CD1c-positive myeloid dendritic cell (primary cell): ENCODE measurements around the gene C12orf60.
"Not testable (repeated sequence)": the region's sequence is repeated elsewhere in the genome, so short reads cannot be mapped to it uniquely, and the experiment has no call there.

ENCODE experiments used
- DNase-seq: peaks from one replicate; pipeline ENCODE4 v3.0.0-alpha.2; 2016; ENCODE audit errors: extremely low spot score

The C12orf60 gene, protein sequence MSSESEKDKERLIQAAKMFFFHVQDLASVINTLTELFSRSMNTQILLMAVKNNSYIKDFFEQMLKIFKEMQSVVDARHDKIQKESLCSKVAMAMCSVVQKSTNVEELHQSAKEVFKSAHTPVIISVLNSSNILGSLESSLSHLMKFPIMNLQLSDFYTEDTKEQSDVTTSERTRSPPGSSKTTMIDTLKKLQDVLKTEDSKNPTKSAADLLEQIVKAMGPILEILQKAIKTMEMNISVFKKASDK

GRCh38 chr12:14803011-14803829, at the start of gene C12orf60, which contains the start of gene WBP11:
Gene C12orf60 (plus strand): TSS chr12:14803670. CDS start chr12:14822936, 19,266 bp downstream.
Gene WBP11 (minus strand): TSS chr12:14803478. CDS start chr12:14801383, 2,095 bp downstream.
- peak; percentile 98 for DNase-seq

DNA sequence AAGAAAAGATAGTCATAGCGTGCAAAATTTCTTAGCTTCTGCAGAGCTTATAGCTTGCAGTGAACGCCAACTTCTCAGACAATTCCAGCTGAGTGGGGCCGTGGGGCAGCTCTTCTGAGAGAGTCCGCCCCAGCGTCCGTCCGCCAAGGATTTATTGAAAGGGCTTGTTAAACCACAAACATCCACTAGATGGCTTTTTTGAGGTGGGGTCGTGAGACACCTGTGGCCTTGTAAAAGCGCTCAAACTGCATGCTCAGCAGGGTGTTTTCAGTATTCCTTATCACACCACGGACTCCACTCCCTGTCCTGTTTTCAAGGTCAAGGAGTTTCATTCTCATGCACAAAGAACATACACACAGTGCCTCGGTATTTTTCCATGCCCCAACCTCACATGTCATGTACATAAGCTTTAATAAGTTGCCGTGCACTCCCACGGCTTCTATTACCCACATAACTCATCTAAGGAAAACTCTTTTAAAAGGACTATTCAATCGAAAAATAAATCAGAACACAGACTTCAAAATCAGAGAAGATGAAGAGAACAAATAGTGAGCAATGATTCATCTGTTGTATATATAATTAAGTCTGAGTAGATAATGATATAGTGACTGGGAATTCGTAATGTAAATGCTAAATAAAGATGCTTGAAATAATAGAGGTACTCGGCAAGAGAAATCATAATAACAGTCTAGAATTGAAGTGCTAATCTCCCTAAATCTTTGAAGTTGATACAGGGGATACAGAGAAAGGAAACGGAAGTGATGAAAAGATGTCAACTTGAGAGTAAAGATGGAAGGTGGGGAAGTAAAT, 46.9 kb upstream of the C12orf60 start:
- DNase-seq: no peak

GRCh38 chr12:14759711-14760280, 43.7 kb upstream of the C12orf60 start:
- not testable (repeated sequence) for DNase-seq

DNA sequence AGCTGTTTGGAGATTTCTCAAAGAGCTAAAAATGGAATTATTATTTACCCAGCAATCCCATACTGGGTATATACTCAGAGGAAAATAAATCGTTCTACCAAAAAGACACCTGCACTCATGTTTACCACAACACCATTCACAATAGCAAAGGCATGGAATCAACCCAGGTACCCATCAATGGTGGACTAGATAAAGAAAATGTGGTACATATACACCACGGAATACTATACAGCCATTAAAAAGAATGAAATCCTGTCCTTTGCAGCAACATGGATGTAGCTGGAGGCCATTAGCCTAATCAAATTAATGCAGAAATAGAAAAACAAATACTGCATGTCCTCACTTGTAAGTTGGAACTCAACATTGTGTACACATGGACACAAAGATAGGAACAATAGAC, 38.1 kb upstream of the C12orf60 start:
- DNase-seq: no peak

DNA sequence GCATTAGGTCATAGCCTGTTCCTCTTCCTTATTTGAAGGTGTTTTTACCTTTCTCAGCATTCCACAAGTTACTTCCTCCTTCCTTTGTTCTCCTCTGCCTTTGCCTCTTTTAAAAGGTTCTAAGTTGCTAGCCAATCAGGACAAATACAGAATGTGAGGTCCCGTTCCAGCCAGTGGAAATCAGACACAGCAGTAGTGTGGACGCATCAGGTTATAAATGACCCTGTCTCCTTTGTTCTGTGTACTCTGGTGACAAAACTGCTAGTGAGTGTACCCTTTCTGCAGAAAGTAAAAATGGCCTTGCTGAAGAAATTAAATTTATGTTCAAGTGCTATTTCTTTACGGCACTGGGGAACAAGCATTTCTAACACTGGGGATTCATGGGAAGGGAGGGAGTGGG, 37.5 kb upstream of the C12orf60 start:
- not testable (repeated sequence) for DNase-seq

DNA sequence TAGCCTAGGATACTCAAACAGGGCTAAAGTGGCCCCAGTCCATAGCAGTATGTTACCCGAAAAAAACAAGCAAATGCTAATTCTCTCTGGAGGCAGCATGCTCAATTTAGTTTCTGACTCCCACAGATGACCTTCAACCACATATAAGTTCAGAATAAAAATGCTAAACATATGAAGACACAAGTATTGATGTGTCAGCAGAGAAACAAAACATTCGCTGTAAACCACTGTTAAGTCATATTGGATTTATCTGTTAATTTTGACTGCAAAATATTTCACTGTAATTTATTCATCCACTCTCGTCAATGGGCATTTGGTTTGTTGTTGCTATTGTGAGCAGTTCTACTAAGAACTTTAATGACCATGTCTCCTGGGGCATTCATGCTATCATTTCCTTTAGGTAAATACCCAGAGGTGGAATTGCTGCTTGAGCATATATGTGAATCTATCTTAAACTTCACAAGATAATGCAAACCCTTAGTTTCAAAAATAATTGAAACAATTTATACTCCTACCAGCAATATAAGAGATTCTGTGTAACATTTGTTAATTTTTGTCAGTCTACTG, 36.7 kb upstream of the C12orf60 start:
- DNase-seq: no peak

DNA sequence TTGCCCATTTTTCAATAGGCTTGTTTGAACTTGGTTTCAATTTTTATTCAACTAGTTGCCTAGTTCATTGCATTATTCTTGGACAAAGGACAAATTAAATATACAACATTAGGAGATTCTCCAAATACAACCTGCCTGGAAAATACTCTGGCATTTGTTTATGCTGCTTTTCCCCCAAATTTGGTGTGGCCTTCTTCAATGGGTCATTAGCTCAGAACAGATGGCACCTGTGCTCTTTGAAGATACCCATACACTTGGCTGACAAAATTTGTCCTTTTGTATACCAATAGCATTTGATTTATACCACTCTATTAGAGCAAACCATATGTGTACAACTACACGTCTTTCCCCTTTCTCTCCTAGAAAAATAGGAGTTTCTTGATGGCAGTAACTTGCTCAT, 35.9 kb upstream of the C12orf60 start:
- DNase-seq: no peak

GRCh38 chr12:14768823-14769405, 34.6 kb upstream of the C12orf60 start:
- peak; percentile 12 for DNase-seq

DNA sequence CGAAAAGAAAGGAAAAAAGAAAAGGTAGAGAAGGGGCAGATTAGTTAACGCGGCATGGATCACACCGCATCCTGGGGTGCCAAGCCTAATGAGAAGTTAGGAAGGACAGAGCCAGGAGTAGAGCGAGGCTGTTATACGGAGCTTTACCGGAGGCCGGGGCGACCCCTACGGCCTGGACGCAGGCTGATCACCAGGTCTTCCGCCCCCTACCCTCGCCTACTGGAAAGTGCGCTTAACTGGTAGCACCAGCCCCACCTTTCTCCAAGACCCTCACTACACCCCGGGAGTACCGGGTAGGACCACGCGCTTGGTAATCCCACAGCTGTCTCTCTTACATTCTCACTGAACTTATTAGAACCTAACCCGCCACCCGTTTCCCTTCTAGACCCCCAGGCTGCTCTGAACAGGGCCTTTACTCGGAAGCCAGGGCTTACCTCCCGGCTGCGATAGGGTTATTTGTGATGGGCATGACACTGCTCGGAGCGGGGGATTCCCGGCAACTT, 34.0 kb upstream of the C12orf60 start:
- DNase-seq: no peak

DNA sequence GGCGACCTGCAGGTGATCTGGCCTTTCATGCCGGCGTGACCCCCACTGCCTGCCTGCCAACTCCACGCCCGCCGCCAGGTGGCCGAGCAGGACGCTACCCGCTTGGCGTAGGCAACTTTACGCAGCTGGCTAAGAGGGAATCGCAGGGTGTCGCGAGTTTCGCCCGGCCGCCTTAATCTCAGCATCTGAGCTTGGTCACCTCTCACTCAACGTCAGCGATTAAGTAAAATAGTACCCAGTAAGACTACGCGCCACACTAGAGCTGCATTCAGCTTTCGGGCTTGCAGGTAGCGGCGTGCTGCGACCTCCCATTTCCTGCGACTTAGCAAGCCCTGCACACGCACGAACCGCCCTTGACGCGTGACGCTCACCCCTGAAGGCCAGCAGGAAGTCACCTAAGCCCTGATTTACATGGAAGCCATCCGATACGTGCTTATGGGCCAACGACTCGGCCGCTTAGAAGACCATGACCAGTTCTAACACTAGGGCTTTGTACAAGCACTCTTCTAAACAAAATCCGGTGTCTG, 33.4 kb upstream of the C12orf60 start:
- DNase-seq: peak; percentile 86

- DNase-seq: peak; percentile 96
Measured at GRCh38 chr12:14770496-14771461, 32.7 kb upstream of the C12orf60 start.

- peak; percentile 43 for DNase-seq
Measured at GRCh38 chr12:14771651-14772137, 31.8 kb upstream of the C12orf60 start.

DNA sequence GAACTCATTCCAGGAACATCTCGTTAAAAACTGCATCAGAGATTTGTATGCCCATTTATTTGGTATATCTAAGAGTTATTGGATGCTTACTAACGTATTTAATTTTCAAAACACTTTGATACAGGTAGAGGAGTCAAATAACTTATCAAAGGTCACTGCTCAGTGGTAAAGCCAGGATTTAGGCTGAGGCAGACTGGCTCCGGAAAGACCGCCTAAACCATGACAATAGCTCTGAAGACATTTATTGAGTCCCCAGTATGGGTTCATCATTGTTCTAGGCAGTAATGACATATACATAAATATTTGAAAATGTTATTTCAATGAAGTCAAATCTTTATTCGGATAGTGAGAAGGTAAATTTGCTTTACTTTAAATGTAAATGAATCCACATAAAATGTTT, 30.5 kb upstream of the C12orf60 start:
- DNase-seq: no peak

- DNase-seq: no peak
Measured at GRCh38 chr12:14773685-14774073, 29.8 kb upstream of the C12orf60 start.

DNA sequence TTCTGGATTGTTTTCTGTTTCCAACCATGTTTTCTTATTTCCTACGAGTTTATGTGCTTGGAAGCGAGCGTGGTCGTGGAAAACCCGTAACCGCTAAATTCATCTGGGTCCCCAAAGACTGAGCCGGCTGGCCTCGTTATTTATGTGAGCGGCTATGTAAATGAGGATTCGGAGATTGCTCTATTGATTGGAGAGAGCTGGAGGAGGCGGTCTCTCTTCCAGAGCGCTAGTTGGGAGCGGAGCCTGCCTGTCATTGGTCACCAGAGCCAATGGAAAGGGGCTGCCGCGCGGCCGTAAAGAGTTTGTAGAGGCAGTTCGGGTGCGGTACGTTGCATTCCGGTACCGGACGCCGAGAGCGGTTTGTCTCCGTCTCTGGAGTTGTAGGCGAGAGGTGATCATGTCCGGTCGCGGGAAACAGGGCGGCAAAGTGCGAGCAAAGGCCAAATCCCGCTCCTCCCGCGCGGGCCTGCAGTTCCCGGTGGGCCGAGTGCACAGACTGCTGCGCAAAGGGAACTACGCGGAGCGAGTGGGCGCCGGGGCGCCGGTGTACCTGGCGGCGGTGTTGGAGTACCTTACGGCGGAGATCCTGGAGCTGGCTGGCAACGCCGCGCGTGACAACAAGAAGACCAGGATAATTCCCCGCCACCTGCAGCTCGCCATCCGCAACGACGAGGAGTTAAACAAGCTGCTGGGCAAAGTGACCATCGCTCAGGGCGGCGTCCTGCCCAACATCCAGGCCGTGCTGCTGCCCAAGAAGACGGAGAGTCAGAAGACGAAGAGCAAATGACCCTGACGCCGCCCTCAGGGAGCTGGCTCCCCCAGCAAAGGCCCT, 29.2 kb upstream of the C12orf60 start:
- peak; percentile 96 for DNase-seq

- peak; percentile 76 for DNase-seq
Measured at GRCh38 chr12:14774906-14775635, 28.4 kb upstream of the C12orf60 start.

DNA sequence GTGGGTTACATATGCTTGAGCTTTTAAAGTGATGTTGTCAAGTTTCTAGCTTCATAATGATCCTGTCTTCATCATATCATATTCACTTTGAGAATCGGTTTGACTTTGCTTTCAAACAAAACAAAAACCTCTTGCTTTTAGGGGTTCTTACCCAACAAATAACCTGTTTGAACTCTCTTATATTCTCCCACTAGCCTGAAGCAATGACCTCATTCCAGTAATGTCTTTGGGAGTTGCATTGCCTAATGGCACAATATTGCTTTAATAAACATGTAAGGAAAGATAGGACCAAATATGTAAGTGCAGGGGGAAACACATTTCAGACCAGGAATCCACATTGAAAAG, 27.9 kb upstream of the C12orf60 start:
- DNase-seq: no peak
